ENCODE data around the gene XIRP2.

GRCh38 chr2:167183931-167184330 lies 295.7 kb downstream of the XIRP2 start:
- no peak for TF ChIP-seq POLR2A (IDR thresholded peaks at IDR 0.05)
- TF ChIP-seq, protein P1, sequence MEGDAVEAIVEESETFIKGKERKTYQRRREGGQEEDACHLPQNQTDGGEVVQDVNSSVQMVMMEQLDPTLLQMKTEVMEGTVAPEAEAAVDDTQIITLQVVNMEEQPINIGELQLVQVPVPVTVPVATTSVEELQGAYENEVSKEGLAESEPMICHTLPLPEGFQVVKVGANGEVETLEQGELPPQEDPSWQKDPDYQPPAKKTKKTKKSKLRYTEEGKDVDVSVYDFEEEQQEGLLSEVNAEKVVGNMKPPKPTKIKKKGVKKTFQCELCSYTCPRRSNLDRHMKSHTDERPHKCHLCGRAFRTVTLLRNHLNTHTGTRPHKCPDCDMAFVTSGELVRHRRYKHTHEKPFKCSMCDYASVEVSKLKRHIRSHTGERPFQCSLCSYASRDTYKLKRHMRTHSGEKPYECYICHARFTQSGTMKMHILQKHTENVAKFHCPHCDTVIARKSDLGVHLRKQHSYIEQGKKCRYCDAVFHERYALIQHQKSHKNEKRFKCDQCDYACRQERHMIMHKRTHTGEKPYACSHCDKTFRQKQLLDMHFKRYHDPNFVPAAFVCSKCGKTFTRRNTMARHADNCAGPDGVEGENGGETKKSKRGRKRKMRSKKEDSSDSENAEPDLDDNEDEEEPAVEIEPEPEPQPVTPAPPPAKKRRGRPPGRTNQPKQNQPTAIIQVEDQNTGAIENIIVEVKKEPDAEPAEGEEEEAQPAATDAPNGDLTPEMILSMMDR (IDR thresholded peaks at IDR 0.05) = no peak

Data from prostate gland (tissue), 2 donors.